GM19035 (cell line): ENCODE results near the gene CEP131.

Experiments used
- ATAC-seq: cut with Tn5 transposase; IDR thresholded peaks from one replicate; pipeline ENCODE4 v1.9.1; 2021; ENCODE audit not compliant: unreplicated experiment

CEP131 gene

DNA sequence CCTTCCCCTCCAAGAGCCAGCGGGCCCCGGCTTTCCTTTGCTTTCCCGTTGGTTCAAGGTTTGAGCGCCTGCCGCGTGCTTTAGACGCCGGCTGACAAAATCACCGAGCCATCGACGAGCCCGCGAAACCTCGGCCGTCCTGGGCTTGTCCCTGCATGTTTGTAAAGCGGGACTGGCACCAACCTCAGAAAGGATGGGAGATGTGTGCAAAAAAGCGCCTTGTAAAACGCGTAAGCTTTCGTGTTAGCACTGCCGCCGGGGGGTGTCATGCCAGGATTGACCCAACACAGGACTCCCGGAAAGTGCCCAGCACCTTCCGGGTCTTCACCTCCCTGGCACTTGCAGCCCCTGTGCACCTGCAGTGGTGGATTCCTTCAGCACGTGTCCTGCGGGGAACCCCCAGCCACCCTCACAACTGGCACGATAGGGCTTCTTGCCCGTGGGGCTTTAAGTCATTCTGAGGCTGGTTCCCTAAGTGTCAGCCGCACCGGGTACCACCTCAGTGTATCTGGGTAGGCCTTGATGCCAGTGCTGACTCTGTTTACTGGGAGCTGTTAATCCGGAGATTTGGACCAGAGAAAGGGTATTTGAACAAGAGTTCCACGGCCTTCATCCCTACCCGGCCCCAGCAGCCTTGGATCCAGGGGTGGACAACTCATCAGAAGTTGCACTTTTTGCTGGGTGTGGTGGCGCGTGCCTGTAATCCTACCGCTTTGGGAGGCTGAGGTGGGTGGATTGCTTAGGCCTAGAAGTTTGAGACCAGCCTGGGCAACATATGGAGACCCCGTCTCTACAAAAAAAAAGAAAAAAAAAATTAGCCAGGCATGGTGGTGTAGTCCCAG lies 17.2 kb upstream of the CEP131 start:
- ATAC-seq, result no peak

DNA sequence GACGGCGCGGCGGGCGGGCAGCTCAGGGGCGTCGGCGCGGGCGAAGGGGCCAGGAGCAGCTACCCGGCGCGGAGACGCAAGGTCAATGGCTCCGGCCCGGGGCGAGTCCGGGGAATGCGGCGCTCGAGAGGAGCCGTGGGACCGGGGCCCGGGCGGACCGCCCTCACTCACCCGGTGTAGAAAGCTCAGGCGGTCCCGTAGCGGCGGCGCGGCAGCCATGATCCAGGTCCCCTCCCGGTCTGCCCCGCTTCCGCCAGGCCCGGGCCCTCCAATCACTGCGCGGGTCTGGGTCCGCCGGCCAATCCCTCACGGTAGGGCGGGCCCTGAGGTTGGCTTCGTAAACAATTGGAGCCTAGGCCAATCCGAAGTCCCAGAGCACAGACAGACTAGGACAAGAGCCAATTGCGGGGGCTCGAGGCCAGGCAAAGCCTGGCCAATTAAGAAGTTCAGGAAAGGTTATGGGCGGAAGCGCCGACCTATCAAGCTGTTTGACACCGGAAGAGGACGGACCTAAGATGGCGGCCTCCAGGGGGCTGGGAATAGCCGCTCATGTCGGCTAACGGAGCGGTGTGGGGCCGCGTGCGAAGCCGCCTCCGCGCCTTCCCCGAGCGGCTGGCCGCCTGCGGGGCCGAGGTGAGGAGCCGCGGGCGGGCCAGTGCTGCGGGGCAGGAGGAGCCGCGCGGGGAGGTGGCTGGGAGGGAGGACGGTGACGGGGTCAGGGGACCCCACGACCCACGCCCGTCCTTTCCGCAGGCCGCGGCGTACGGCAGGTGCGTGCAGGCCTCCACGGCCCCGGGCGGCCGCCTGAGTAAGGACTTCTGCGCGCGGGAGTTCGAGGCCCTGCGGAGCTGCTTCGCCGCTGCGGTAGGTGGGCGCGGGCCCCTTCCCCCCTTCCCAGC lies 16.3 kb upstream of the CEP131 start, which contains the start of the genes NDUFAF8 and TEPSIN:
Gene NDUFAF8 (plus strand): TSS at position 504 of the 899 bp plus-strand sequence. CDS start 46 bp downstream, at position 550.
Gene TEPSIN (minus strand): TSS at position 241 of the 899 bp plus-strand sequence. CDS start 22 bp downstream, at position 219.
- peak; percentile 91 for ATAC-seq

DNA sequence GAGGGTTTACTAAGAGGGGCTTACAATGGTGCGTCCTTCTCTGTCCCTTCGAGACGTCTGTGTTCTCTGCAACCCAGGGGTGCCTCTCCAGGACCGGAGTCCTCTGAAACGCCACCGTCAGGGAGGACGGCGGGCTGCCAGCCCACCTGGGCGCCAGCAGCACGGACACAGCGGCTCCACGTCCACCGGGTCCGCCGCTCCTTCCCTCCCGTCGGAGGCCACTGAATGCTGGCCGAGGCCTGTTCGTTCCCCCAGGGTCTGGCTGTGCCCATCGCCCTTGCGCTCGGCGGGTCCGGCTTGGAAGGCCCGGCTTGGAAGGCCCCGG lies 15.7 kb upstream of the CEP131 start:
- ATAC-seq, result peak; percentile 5

DNA sequence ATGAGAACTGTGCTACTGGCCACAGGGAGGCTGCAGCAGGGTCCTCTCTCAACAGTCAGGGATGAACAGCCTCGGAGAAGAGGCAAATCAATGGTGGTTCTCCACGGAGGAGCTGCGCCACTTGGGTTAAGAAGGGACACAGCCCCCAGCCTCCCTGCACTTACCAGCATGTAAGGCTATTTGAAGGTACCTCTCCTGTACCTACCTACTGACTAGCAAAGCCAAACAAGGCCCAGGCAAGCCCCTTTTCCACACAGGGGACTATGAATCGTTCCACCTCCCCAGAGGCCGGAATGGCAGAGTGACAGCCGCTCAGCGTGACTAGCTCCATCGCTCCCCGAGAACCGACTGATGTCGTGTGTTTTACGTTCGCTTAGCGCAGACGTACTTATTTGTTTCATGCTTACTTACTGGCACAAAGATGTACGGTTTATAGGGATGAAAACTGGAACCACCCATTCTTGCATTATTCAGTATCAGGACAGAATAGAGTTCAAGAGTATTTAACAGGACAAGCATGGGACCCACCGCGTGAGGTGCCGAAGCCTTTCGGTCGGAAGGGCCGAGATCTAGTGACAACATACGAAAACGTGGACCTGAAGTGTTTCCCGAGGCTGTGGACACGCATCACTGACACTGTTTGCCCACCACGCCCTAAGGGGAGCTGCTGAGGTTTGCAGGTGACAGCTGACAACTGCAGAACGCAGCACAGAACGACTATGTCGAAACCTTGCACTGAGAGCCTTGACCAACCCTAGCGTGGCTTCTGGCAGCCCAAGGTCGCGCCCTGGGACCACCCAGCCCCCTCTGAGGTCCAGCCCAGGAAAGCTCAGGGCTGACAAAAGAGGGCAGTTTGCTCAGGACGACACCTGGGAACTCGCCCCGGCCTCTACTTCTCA lies 15.1 kb upstream of the CEP131 start:
- no peak for ATAC-seq

DNA sequence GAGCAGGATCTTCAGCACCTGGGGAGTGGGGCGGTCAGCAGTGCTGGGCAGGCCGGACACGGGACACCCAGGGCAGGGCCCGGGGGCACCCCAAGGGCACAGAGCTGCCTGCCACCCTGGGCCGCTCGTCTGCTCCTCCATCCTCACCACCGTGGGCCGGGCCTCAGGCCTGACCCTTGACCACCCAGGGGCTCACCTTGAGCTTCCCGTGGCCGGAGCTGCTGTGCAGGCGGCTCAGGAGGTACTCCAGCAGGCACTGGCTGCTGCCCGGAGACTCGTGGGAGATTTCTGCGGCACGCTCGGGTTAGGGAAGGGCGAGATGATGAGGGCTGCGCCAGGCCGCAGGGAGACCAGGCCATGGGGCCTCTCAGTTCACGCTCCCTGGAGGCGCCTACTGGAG lies 14.0 kb upstream of the CEP131 start:
- ATAC-seq, result no peak

DNA sequence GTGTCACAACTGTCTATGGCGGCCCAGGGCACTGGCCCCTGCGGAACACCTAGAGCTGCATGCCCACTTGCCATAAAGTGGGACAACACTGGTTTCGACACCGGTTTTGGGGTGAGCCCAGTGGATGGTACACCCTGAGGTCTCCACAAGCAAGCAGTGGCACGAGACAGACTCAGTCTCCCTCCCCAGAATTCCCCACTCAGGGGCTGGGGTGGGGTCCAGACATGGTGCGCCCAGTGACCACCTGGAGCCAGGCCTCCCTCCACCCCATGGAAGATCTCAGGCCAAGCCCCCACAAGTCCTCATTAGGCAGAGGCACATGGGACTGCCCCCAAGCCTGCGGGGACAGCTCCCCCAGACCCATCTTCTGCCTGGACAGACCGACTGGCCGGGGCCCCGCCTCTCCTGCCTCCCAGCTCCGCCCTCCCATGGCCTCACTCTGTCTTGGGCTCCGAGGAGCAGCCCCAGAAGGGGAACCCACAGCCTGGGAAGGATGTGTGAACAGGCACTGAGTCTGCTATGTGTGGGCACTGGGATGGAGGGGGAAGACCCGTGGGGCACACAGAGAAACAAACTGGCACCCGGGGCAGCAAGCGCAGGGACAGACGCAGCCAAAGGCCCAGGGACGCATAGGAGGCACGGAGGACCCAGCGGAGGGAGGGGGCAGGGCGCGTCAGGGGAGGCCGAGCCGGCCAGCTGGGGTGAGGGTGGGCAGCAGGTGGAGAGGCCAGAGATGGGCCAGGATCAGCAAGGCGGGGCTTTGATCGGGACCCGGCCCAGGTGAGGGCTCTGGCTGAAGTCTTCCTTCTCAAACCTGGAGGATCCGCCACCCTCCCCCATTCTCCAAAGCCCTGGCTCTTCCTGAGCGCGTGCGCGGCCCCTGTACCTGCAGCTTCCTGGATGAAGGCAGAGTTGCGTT lies 13.3 kb upstream of the CEP131 start:
- no peak for ATAC-seq

DNA sequence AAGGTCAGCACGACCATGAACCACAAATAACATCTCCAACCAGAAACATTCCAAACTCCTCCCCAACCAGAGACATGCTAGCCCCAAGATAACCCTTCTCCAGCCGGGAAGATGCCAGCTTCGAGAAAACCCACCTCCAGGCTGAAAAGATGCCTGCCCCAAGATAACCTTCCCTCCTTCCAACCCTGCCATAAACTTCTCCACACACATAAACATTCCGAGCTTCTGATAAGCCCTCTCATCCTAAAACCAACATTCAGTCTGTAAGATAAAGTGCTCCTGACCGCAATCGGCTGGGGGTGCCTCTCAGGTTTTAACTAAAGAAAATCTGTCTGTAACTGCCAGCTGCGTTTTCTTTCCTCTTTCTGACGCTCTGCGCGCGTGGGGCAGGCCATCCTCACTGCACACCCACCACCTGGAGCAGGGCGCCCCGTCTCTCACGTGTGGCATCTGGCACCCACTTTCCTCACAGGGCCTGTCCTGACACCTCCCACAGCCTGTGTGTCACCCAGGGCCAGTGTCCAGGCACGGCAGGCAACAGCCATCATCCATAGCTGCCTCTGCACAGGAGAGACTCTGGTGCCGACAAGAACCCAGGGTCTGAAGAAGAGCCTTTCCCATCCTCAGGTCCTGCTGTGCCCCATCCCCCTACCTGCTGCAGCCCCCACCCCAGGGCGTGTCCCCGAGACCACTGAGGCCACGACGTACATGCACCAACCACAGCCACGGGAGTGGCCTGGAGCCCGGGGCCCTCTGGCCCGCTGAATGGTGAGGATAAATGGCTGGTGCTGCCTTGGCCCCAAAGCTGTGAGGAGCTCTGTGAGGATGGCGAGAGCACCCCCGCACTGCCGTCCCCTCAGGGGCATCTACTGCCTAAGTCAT lies 12.4 kb upstream of the CEP131 start:
- no peak for ATAC-seq

DNA sequence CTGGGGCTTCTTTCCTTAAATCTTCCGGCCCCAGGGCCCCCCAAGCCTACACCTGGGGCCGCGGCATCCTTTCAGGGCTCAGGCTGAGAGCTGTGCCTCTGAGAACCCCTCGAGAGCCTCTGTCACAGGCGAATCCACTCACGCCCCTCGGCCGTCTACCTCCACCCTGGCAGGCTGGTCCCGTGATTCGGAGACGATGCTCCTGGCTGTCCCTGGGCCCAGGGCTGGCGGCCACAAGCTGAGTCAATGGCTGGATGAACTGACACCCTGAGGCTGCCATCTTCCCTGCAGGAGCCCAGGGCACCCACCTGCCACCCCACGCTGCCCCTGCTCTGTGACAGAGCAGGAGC lies 11.7 kb upstream of the CEP131 start:
- ATAC-seq, result no peak

DNA sequence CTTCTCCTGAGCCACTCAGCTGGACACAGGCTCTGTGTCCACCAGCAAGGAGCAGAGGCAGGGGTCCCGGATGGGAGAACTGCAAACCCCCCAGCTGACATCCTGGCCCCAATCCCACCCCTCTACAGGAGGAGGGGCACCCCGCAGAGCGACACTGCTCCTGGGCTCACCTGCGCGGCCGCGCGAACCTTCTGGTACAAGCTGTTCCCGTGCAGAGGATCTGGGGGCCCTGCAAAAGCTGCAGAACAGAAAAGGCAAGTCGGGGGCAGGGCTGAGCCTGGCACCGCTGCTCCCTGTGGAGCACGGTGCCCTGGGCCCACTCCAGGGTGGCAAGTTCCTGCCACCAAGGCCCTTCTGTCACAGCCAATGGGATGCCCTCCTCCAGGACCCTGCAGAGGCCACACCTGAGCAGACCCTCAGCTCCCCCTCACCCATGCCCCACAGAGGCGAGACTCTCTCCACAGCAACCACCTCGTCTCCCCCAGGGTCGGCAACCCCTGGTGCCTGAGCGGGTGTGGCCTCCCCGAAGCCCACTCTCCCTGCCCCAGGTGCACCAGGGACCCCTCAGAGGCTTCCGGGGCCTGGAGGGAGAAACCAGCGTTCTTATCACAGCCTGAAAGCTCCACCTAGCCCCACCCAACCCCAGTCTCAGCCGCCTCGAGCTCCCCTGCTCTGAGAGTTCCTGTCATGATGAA lies 11.2 kb upstream of the CEP131 start:
- ATAC-seq, result no peak

DNA sequence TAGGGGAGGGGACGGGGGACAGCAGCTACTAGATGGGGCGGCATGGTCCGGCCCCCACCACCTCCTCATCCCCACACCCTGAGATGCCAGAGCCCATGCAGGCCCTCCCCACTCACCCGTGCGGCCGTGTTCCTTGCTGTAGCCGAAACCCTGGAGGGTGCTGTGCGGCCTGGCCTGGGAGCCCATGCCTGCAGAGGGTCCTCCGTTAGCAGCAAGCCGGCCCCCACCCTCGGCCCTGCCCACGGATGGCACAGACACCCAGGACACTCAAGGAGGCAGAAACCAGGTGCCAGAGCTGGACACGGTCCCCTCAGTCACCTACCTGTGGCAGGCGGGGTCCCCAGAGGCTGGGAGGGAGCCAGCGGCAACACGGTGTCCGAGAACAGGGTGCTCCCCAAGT lies 10.6 kb upstream of the CEP131 start:
- no peak for ATAC-seq

DNA sequence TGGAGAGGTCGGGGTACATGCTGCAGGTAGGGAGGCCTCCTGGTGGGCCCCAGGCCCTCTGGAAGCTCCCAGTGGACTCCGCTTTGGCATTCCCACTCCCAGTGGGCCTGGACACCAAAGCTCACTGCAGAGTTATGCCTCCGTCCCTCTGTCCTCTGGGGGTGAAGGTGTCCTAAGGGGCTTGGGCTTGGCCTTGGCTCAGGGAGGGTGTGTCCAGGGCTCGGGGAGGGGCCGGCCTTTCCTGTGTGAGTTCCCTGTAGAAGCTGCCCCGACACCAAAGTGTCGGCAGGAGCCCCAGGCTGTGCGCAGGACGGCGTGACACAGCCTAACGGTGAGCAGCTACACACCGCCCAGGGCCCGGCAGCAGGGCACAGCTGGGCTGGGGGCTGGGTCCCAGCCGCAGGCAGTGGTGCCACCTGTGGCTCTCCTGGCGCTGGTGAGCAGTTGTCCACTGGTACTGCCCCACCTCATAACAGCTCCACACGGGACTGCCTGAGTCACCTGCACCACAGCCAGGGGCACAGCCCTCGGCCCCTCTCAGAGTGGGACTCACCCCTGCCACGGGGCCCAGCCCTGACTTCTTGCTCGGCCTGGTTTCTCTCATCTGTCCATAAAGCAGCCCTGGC lies 10.0 kb upstream of the CEP131 start:
- no peak for ATAC-seq

DNA sequence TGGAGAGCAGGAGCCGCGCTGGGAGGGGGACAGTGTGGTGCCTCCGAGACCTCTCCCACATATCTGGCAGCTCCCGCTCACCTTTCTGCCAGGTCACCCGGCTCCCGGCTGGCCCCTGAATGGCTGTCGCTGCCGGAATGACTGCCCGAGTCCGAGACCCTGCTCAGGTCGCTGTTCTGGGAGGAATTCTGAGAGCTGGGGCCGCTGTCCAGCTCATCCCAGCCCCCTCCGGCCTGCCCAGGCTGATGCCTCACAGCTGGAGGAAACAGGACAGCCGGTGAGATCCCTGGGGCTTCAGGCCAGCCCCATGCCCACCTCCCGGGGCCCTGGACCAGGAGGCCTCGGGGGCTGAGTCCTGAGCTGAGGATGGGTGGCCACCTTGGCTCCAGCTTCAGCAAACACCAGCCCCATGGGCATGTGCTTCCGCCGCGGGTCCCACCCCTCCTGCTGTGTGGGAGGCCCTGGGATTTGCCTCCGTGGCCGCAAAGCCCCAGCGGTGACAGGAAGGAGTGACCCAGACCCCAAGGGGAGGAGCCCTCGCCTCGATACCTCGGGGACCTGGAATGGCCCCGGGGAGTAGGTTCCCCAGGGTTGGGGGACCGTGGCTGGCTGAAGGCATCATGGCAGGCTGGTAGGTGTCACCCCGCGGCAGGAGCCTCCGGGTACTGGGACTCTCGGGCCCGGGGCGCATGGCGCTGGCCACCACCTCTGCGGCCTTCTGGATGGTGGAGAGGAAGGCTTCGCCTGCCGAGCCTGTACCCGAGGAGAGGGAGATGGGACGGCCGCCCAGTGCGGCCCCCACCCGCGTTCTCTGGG lies 9.2 kb upstream of the CEP131 start:
- ATAC-seq, result no peak

DNA sequence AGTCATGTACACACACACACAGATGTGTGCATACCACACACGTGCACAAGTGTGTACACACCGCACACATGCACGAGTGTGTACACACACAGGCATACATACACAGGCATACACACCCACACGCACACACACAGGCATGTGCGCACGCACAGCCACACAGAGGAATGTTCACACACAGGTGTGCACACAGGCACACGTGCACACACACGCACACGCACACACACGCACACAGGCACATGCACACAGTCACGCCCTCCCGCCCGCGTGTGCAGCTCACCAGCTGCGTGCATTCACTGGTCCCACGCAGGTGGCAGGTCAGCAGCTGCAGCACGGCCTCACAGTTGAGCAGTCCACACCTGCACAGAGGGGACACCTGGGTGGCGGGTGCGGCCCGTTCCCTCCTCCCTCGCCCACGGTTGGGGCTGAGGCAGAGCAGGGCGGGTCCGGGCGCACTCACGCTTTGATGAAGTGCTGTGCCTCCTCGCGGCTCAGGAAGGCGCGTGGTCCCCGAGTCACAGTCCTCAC lies 8.4 kb upstream of the CEP131 start:
- no peak for ATAC-seq

DNA sequence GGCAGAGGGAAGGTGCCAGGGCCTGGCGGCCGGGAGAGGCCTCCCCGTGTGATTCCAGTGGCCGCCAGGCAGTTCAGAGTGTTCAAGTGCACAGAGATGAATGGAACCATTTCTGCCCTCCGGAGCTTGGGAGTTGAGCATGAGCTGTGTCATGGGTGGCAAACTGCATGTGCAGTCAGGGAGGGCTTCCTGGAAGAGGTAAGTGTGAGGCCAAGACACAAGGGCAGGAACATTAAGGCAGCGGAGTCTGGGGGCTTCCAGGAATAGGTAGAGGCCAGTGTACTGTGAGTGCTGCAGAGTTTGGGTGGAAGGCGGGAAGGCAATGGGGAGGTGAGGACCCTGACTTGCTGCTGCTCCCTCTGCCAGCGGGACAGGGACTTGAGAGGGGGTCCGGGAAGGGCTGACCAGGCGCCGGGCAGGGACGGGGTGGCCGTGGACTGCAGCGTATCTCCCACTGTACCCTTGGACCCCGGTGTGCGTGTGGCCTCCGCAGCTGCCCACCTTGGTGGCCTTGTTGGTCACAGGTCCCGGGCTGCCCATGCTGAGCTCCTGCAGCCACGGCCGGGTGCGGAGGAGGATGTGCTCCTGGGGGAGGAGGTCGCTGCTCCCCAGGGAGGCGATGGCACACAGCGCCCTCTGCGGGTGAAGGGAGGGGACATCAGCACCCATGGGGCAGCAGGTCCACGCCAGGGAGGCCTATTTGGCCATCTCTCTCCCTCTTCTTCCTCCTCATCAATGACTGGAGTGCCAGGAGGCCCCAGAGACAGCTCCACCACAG lies 7.5 kb upstream of the CEP131 start:
- no peak for ATAC-seq

DNA sequence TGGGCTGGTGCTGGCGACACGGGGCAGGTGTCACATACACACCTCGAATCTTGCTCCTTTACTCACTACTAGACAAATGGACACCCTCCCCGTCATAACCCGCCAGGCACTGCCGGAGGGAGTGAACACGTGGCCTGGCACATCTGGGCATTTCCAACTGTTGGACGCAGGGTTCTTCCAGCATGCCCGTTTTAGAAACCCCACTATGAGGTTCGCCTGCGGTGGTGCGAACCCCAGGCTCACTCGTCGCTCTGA lies 6.8 kb upstream of the CEP131 start:
- no peak for ATAC-seq
